Vagina (tissue), 2 donors: ENCODE data around the gene CRTAC1. TPM values are rescaled to one million over a fixed set of nuclear protein-coding genes. Genes with fewer than 3 reads are reported as not detected.
"Not testable (repeated sequence)": the region's sequence is repeated elsewhere in the genome, so short reads cannot be mapped to it uniquely, and the experiment has no call there.

Experiments used
- DNase-seq, 2 donors: peaks; one replicate each; pipeline ENCODE4 v3.0.0-alpha.2; 2017; ENCODE audit errors: extremely low spot score in 2 of 2
- H3K27ac ChIP-seq: fragments of 200-600 bp; sonication (generic); one replicate; pipeline ENCODE4 v1.5.1; 2019
- H3K27me3 ChIP-seq: fragments of 200-600 bp; sonication (generic); one replicate; pipeline ENCODE4 v1.5.1; 2019
- H3K36me3 ChIP-seq, 2 donors: fragments of 200-600 bp; sonication (generic); one replicate each; pipeline ENCODE4 v1.5.1; 2017 to 2019
- H3K4me1 ChIP-seq: fragments of 200-600 bp; sonication (generic); one replicate; pipeline ENCODE4 v1.5.1; 2019
- H3K4me3 ChIP-seq, 2 donors: fragments of 200-600 bp; sonication (generic); 1 replicate in 1 of 2; 2 replicates in 1 of 2; pipeline ENCODE4 v1.5.1; 2016 to 2019
- H3K9me3 ChIP-seq: fragments of 200-600 bp; sonication (generic); one replicate; pipeline ENCODE4 v1.5.1; 2019
- POLR2A ChIP-seq, 2 donors: fragments of 450-650 bp; IDR thresholded peaks; one replicate each; pipeline ENCODE4 v1.6.1; 2017; ENCODE audit warnings: antibody characterized with exemption in 2 of 2, mild to moderate bottlenecking in 2 of 2, moderate library complexity in 2 of 2
- POLR2AphosphoS5 ChIP-seq, 2 donors: sonication (generic); formaldehyde crosslinking; IDR thresholded peaks; one replicate each; pipeline ENCODE4 v1.9.0; 2017; ENCODE audit warnings: antibody characterized with exemption in 2 of 2, mild to moderate bottlenecking in 2 of 2, low read depth in 1 of 2; ENCODE audit not compliant: insufficient read depth in 1 of 2
- intact Hi-C: fragments of 100-400 bp; cut with DNase I; formaldehyde crosslinking; loops from one replicate; pipeline ENCODE4 v1.15.1; 2023
- total RNA-seq: library from RNA; depleted of rRNA; stranded (reverse); fragments of >200 nt; gene quantifications from one replicate; pipeline ENCODE4 v1.2.3, GENCODE V29; 2016
- TF ChIP-seq, protein P1 (sequence below), 3 experiments: fragments of 450-650 bp in 2 of 3; fragments of 200-600 bp in 1 of 3; sonication (generic) in 1 of 3; IDR thresholded peaks; one replicate each; pipeline ENCODE4 v1.5.1; 2017 to 2019; ENCODE audit warnings: antibody characterized with exemption in 3 of 3, mild to moderate bottlenecking in 2 of 3, moderate library complexity in 2 of 3

CRTAC1 gene
- total RNA-seq, 1 donor from 2014 or later, result 2.5 TPM

DNA sequence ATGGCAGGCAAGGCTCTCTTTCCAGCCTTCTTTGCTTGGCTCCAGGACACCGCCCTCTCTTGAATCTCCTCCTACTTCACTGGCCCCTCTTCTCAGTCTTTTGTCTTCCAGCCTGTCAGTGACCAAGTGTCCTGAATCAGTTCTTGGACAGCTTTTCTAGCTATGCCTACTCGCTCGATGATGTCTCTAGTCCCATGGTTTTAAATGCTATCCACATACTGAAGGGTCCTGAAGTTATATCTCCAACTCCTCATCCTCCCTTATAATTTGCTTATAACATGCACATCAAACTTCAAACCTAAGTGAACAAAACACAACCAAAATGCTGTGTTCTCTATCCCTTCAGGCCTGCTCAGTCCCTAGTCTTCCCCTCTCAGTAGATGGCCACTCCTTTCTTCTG is 185.7 kb downstream of the CRTAC1 start:
- H3K4me1 ChIP-seq, result peaks cover 7% of the 10 kb centered on the region
- H3K9me3 ChIP-seq, result no peaks in the 10 kb centered on the region
- intact Hi-C loops, result no loop called here

GRCh38 chr10:97843972-97844371 is 186.4 kb downstream of the CRTAC1 start:
- H3K27ac ChIP-seq, H3K9me3 ChIP-seq, H3K27me3 ChIP-seq, H3K4me1 ChIP-seq, H3K36me3 ChIP-seq, H3K4me3 ChIP-seq, DNase-seq, intact Hi-C loops: not testable (repeated sequence)

More for the DNA sequence above, 185.7 kb downstream of the CRTAC1 start:
- H3K27ac ChIP-seq, result no peak overlapping the region
- TF ChIP-seq POLR2A (IDR thresholded peaks at IDR 0.05), result no peak
- TF ChIP-seq, protein P1, sequence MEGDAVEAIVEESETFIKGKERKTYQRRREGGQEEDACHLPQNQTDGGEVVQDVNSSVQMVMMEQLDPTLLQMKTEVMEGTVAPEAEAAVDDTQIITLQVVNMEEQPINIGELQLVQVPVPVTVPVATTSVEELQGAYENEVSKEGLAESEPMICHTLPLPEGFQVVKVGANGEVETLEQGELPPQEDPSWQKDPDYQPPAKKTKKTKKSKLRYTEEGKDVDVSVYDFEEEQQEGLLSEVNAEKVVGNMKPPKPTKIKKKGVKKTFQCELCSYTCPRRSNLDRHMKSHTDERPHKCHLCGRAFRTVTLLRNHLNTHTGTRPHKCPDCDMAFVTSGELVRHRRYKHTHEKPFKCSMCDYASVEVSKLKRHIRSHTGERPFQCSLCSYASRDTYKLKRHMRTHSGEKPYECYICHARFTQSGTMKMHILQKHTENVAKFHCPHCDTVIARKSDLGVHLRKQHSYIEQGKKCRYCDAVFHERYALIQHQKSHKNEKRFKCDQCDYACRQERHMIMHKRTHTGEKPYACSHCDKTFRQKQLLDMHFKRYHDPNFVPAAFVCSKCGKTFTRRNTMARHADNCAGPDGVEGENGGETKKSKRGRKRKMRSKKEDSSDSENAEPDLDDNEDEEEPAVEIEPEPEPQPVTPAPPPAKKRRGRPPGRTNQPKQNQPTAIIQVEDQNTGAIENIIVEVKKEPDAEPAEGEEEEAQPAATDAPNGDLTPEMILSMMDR (IDR thresholded peaks at IDR 0.05), result no peak
- no peaks in the 10 kb centered on the region for H3K36me3 ChIP-seq
- H3K4me3 ChIP-seq, result no peak overlapping the region
- DNase-seq, result no peak
- H3K27me3 ChIP-seq, result no peaks in the 10 kb centered on the region

GRCh38 chr10:97843281-97843671 is 187.1 kb downstream of the CRTAC1 start:
- no peak overlapping the region for H3K27ac ChIP-seq
- no peaks in the 10 kb centered on the region for H3K27me3 ChIP-seq
- TF ChIP-seq, protein P1 (IDR thresholded peaks at IDR 0.05), result no peak
- TF ChIP-seq POLR2A (IDR thresholded peaks at IDR 0.05) (no peak), POLR2AphosphoS5 (IDR thresholded peaks at IDR 0.05; ENCODE audit: insufficient read depth in 1 of 2, low read depth in 1 of 2) (no peak)
- intact Hi-C loops, result no loop called here
- H3K4me1 ChIP-seq, result peaks cover 7% of the 10 kb centered on the region
- no peaks in the 10 kb centered on the region for H3K9me3 ChIP-seq
- H3K36me3 ChIP-seq, result no peaks in the 10 kb centered on the region
- H3K4me3 ChIP-seq, result no peak overlapping the region
- DNase-seq, result no peak

GRCh38 chr10:97842656-97843280 is 187.7 kb downstream of the CRTAC1 start:
- H3K36me3 ChIP-seq, result no peaks in the 10 kb centered on the region
- no peak for DNase-seq
- H3K9me3 ChIP-seq, result no peaks in the 10 kb centered on the region
- no peak overlapping the region for H3K4me3 ChIP-seq
- H3K27me3 ChIP-seq, result no peaks in the 10 kb centered on the region
- TF ChIP-seq, protein P1 (IDR thresholded peaks at IDR 0.05), result no peak
- no peak for TF ChIP-seq POLR2AphosphoS5 (IDR thresholded peaks at IDR 0.05; ENCODE audit: insufficient read depth in 1 of 2, low read depth in 1 of 2)
- TF ChIP-seq POLR2A (IDR thresholded peaks at IDR 0.05), result no peak
- intact Hi-C loops, result no loop called here
- H3K27ac ChIP-seq, result no peak overlapping the region
- peaks cover 7% of the 10 kb centered on the region for H3K4me1 ChIP-seq

DNA sequence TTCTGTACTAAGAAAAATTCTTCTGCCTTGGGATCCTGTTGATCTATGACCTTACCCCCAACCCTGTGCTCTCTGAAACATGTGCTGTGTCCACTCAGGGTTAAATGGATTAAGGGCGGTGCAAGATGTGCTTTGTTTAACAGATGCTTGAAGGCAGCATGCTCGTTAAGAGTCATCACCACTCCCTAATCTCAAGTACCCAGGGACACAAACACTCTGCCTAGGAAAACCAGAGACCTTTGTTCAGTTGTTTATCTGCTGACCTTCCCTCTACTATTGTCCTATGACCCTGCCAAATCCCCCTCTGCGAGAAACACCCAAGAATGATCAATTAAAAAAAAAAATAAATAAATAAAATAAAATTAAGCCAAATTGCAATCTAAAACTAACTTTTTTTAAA is 188.3 kb downstream of the CRTAC1 start:
- H3K4me1 ChIP-seq, DNase-seq, H3K27ac ChIP-seq, H3K9me3 ChIP-seq, H3K36me3 ChIP-seq, H3K4me3 ChIP-seq, H3K27me3 ChIP-seq, intact Hi-C loops: not testable (repeated sequence)

DNA sequence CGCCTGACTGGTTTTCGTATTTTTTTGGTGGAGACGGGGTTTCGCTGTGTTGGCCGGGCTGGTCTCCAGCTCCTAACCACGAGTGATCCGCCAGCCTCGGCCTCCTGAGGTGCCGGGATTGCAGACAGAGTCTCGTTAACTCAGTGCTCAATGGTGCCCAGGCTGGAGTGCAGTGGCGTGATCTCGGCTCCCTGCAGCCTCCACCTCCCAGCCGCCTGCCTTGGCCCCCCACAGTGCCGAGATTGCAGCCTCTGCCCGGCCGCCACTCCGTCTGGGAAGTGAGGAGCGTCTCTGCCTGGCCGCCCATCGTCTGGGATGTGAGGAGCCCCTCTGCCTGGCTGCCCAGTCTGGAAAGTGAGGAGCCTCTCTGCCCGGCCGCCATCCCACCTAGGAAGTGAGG is 189.3 kb downstream of the CRTAC1 start:
- H3K27ac ChIP-seq, H3K4me3 ChIP-seq, H3K27me3 ChIP-seq, H3K4me1 ChIP-seq, H3K9me3 ChIP-seq, intact Hi-C loops, DNase-seq, H3K36me3 ChIP-seq: not testable (repeated sequence)

GRCh38 chr10:97838091-97838490 is 192.3 kb downstream of the CRTAC1 start:
- Histone ChIP-seq H3K27me3 (no peaks in the 10 kb centered on the region), H3K27ac (no peak overlapping the region), H3K4me3 (no peak overlapping the region), H3K36me3 (no peaks in the 10 kb centered on the region), H3K9me3 (no peaks in the 10 kb centered on the region), H3K4me1 (peaks cover 7% of the 10 kb centered on the region)
- TF ChIP-seq, protein P1 (IDR thresholded peaks at IDR 0.05), result no peak
- TF ChIP-seq POLR2A (IDR thresholded peaks at IDR 0.05) (no peak), POLR2AphosphoS5 (IDR thresholded peaks at IDR 0.05; ENCODE audit: insufficient read depth in 1 of 2, low read depth in 1 of 2) (no peak)
- intact Hi-C loops, result no loop called here
- DNase-seq, result no peak
